GM23338 (cell line): Measurements from ENCODE around the gene SPAG16. TPM values are rescaled to one million over a fixed set of nuclear protein-coding genes. Genes with fewer than 3 reads are reported as not detected.

Experiments used
- ATAC-seq: fragments of 200-7000 bp; cut with Tn5 transposase; 3 replicates; pipeline ENCODE4 v1.9.1; 2020
- DNase-seq: peaks from one replicate; pipeline ENCODE4 v3.0.0-alpha.2; 2015; ENCODE audit warnings: low spot score
- H2AFZ ChIP-seq: fragments of 200-600 bp; sonication (generic); 2 replicates; pipeline ENCODE4 v1.8.0; 2016; ENCODE audit warnings: antibody characterized with exemption, mild to moderate bottlenecking, moderate library complexity
- H3F3A ChIP-seq: fragments of 200-600 bp; sonication (generic); replicated peaks from 2 replicates; pipeline ENCODE4 v1.8.0; 2017; ENCODE audit warnings: antibody characterized with exemption, mixed run types, low read depth
- H3K27ac ChIP-seq: fragments of 200-600 bp; sonication (generic); 2 replicates; pipeline ENCODE4 v1.6.1; 2016; ENCODE audit warnings: low read depth
- H3K27me3 ChIP-seq: fragments of 200-600 bp; sonication (generic); 2 replicates; pipeline ENCODE4 v1.8.0; 2016; ENCODE audit warnings: mild to moderate bottlenecking, mixed run types, moderate library complexity; ENCODE audit not compliant: insufficient read depth
- H3K36me3 ChIP-seq: fragments of 200-600 bp; sonication (generic); 2 replicates; pipeline ENCODE4 v1.8.0; 2016; ENCODE audit warnings: mild to moderate bottlenecking; ENCODE audit not compliant: insufficient read depth
- H3K4me1 ChIP-seq: fragments of 200-600 bp; sonication (generic); 2 replicates; pipeline ENCODE4 v1.8.0; 2016; ENCODE audit warnings: mild to moderate bottlenecking, moderate library complexity; ENCODE audit not compliant: insufficient read depth
- H3K4me2 ChIP-seq: fragments of 200-600 bp; sonication (generic); 2 replicates; pipeline ENCODE4 v1.7.1; 2017; ENCODE audit warnings: mixed run types
- H3K4me3 ChIP-seq: fragments of 200-600 bp; sonication (generic); 2 replicates; pipeline ENCODE4 v1.6.1; 2016; ENCODE audit warnings: mixed run types
- H3K79me2 ChIP-seq: fragments of 200-600 bp; sonication (generic); replicated peaks from 2 replicates; pipeline ENCODE4 v1.8.0; 2017; ENCODE audit warnings: mild to moderate bottlenecking; ENCODE audit not compliant: insufficient read depth
- H3K9me2 ChIP-seq: fragments of 200-600 bp; sonication (generic); 2 replicates; pipeline ENCODE4 v1.8.0; 2017; ENCODE audit not compliant: insufficient read depth
- H4K20me1 ChIP-seq: fragments of 200-600 bp; sonication (generic); replicated peaks from 2 replicates; pipeline ENCODE4 v1.8.0; 2017; ENCODE audit warnings: mild to moderate bottlenecking; ENCODE audit not compliant: insufficient read depth
- H3K27ac Mint-ChIP-seq: 2 replicates; pipeline ENCODE4 v1.8.0; 2020; ENCODE audit warnings: inconsistent platforms, mild to moderate bottlenecking, moderate library complexity, mixed read lengths
- H3K27me3 Mint-ChIP-seq: 3 replicates; pipeline ENCODE4 v1.8.0; 2022; ENCODE audit warnings: low read depth, mild to moderate bottlenecking, moderate library complexity, mixed read lengths, inconsistent platforms; ENCODE audit not compliant: insufficient read depth, poor library complexity
- H3K36me3 Mint-ChIP-seq: 3 replicates; pipeline ENCODE4 v1.8.0; 2021; ENCODE audit warnings: low read depth, mild to moderate bottlenecking, inconsistent platforms, moderate library complexity, mixed read lengths
- H3K4me1 Mint-ChIP-seq: 3 replicates; pipeline ENCODE4 v1.8.0; 2020; ENCODE audit warnings: mild to moderate bottlenecking, inconsistent platforms, mixed read lengths
- H3K4me3 Mint-ChIP-seq: 3 replicates; pipeline ENCODE4 v1.8.0; 2021; ENCODE audit warnings: moderate library complexity, mild to moderate bottlenecking, inconsistent platforms, mixed read lengths
- H3K9me3 Mint-ChIP-seq: 3 replicates; pipeline ENCODE4 v1.8.0; 2020; ENCODE audit warnings: moderate library complexity, mild to moderate bottlenecking, inconsistent platforms, mixed read lengths
- CREB1 ChIP-seq: fragments of 250-450 bp; sonication (Bioruptor Pico); IDR thresholded peaks from 2 replicates; pipeline ENCODE4 v1.5.0; 2020; ENCODE audit warnings: low read depth, mild to moderate bottlenecking, moderate library complexity
- EZH2 ChIP-seq: fragments of 200-600 bp; sonication (generic); IDR thresholded peaks from one replicate; pipeline ENCODE4 v1.8.0; 2017; ENCODE audit warnings: antibody characterized with exemption, mild to moderate bottlenecking, low read depth; ENCODE audit not compliant: unreplicated experiment
- EZH2phosphoT487 ChIP-seq: fragments of 200-600 bp; sonication (generic); IDR thresholded peaks from one replicate; pipeline ENCODE4 v1.8.1; 2018; ENCODE audit warnings: antibody characterized with exemption; ENCODE audit not compliant: unreplicated experiment
- JUNB ChIP-seq: IDR thresholded peaks from one replicate; pipeline ENCODE4 v1.6.1; 2016; ENCODE audit warnings: antibody characterized with exemption; ENCODE audit not compliant: unreplicated experiment
- POLR2AphosphoS5 ChIP-seq: IDR thresholded peaks from 2 replicates; pipeline ENCODE4 v1.6.1; 2016; ENCODE audit warnings: antibody characterized with exemption, low read depth
- STAT1 ChIP-seq: IDR thresholded peaks from one replicate; pipeline ENCODE4 v1.6.1; 2016; ENCODE audit warnings: antibody characterized with exemption; ENCODE audit not compliant: unreplicated experiment
- ZNF114 ChIP-seq: fragments of 250-450 bp; sonication (Bioruptor Pico); IDR thresholded peaks from 2 replicates; pipeline ENCODE4 v1.5.0; 2020; ENCODE audit warnings: mild to moderate bottlenecking, moderate library complexity
- ZNF331 ChIP-seq: fragments of 250-450 bp; sonication (Bioruptor Pico); IDR thresholded peaks from 2 replicates; pipeline ENCODE4 v1.5.0; 2020; ENCODE audit warnings: low read depth, mild to moderate bottlenecking, moderate library complexity
- polyA plus RNA-seq: library from polyadenylated mRNA; unstranded; fragments of >200 nt; fragmentation: Nextera tagmentation; extraction: Ambion mirVana; gene quantifications from 2 replicates; pipeline ENCODE4 v1.2.1, GENCODE V29; 2016
- total RNA-seq: library from RNA; depleted of rRNA; stranded (reverse); fragments of >200 nt; shearing (Covaris generic); gene quantifications from 2 replicates; pipeline ENCODE4 v1.2.3, GENCODE V29; 2014
- TF ChIP-seq, protein P1 (sequence below): IDR thresholded peaks from 2 replicates; pipeline ENCODE4 v1.6.1; 2016; ENCODE audit warnings: antibody characterized with exemption
- TF ChIP-seq, protein P2 (sequence below): fragments of 250-450 bp; sonication (Bioruptor Pico); IDR thresholded peaks from 2 replicates; pipeline ENCODE4 v1.5.0; 2020; ENCODE audit warnings: mild to moderate bottlenecking, moderate library complexity
- TF ChIP-seq, protein P3 (sequence below): IDR thresholded peaks from one replicate; pipeline ENCODE4 v1.6.1; 2018; ENCODE audit warnings: antibody characterized with exemption; ENCODE audit not compliant: unreplicated experiment
- TF ChIP-seq, protein P4 (sequence below), 2 experiments: fragments of 200-600 bp in 1 of 2; sonication (generic) in 1 of 2; conservative IDR thresholded peaks; 2 replicates each; pipeline versions ENCODE4 v1.5.1 to v1.6.1; 2016 to 2017; ENCODE audit warnings: antibody characterized with exemption in 2 of 2, low read depth in 2 of 2, mild to moderate bottlenecking in 2 of 2, moderate library complexity in 1 of 2

Gene SPAG16
- total and polyA plus RNA-seq, 2 experiments from 2014 or later = 19.7 to 47.8 TPM

- TF ChIP-seq, protein P1, sequence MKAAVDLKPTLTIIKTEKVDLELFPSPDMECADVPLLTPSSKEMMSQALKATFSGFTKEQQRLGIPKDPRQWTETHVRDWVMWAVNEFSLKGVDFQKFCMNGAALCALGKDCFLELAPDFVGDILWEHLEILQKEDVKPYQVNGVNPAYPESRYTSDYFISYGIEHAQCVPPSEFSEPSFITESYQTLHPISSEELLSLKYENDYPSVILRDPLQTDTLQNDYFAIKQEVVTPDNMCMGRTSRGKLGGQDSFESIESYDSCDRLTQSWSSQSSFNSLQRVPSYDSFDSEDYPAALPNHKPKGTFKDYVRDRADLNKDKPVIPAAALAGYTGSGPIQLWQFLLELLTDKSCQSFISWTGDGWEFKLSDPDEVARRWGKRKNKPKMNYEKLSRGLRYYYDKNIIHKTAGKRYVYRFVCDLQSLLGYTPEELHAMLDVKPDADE = no peak
These were observed 47.0 kb upstream of the SPAG16 start (continued) for GRCh38 chr2:213237251-213237650.

- H3K36me3 Mint-ChIP-seq = no peaks in the 10 kb centered on the region
- no peaks in the 10 kb centered on the region for H3K79me2 ChIP-seq
- H4K20me1 ChIP-seq = no peaks in the 10 kb centered on the region
- H3K4me1 ChIP-seq = peaks cover 21% of the 10 kb centered on the region
- no peak overlapping the region for H2AFZ ChIP-seq
- H3K27ac ChIP-seq = no peak overlapping the region
- no peaks in the 10 kb centered on the region for H3K9me3 Mint-ChIP-seq
- H3K27ac Mint-ChIP-seq = no peak overlapping the region
- no peaks in the 10 kb centered on the region for H3K27me3 Mint-ChIP-seq
- H3K27me3 ChIP-seq = no peaks in the 10 kb centered on the region
- H3K4me3 Mint-ChIP-seq = no peak overlapping the region
- no peak for ATAC-seq
- H3F3A ChIP-seq = no peaks in the 10 kb centered on the region
- H3K4me1 Mint-ChIP-seq = peaks cover 24% of the 10 kb centered on the region
- no peak for DNase-seq
- H3K36me3 ChIP-seq = no peaks in the 10 kb centered on the region
- H3K4me3 ChIP-seq = no peak overlapping the region
- no peak overlapping the region for H3K4me2 ChIP-seq
- H3K9me2 ChIP-seq = no peaks in the 10 kb centered on the region
- TF ChIP-seq, protein P2, sequence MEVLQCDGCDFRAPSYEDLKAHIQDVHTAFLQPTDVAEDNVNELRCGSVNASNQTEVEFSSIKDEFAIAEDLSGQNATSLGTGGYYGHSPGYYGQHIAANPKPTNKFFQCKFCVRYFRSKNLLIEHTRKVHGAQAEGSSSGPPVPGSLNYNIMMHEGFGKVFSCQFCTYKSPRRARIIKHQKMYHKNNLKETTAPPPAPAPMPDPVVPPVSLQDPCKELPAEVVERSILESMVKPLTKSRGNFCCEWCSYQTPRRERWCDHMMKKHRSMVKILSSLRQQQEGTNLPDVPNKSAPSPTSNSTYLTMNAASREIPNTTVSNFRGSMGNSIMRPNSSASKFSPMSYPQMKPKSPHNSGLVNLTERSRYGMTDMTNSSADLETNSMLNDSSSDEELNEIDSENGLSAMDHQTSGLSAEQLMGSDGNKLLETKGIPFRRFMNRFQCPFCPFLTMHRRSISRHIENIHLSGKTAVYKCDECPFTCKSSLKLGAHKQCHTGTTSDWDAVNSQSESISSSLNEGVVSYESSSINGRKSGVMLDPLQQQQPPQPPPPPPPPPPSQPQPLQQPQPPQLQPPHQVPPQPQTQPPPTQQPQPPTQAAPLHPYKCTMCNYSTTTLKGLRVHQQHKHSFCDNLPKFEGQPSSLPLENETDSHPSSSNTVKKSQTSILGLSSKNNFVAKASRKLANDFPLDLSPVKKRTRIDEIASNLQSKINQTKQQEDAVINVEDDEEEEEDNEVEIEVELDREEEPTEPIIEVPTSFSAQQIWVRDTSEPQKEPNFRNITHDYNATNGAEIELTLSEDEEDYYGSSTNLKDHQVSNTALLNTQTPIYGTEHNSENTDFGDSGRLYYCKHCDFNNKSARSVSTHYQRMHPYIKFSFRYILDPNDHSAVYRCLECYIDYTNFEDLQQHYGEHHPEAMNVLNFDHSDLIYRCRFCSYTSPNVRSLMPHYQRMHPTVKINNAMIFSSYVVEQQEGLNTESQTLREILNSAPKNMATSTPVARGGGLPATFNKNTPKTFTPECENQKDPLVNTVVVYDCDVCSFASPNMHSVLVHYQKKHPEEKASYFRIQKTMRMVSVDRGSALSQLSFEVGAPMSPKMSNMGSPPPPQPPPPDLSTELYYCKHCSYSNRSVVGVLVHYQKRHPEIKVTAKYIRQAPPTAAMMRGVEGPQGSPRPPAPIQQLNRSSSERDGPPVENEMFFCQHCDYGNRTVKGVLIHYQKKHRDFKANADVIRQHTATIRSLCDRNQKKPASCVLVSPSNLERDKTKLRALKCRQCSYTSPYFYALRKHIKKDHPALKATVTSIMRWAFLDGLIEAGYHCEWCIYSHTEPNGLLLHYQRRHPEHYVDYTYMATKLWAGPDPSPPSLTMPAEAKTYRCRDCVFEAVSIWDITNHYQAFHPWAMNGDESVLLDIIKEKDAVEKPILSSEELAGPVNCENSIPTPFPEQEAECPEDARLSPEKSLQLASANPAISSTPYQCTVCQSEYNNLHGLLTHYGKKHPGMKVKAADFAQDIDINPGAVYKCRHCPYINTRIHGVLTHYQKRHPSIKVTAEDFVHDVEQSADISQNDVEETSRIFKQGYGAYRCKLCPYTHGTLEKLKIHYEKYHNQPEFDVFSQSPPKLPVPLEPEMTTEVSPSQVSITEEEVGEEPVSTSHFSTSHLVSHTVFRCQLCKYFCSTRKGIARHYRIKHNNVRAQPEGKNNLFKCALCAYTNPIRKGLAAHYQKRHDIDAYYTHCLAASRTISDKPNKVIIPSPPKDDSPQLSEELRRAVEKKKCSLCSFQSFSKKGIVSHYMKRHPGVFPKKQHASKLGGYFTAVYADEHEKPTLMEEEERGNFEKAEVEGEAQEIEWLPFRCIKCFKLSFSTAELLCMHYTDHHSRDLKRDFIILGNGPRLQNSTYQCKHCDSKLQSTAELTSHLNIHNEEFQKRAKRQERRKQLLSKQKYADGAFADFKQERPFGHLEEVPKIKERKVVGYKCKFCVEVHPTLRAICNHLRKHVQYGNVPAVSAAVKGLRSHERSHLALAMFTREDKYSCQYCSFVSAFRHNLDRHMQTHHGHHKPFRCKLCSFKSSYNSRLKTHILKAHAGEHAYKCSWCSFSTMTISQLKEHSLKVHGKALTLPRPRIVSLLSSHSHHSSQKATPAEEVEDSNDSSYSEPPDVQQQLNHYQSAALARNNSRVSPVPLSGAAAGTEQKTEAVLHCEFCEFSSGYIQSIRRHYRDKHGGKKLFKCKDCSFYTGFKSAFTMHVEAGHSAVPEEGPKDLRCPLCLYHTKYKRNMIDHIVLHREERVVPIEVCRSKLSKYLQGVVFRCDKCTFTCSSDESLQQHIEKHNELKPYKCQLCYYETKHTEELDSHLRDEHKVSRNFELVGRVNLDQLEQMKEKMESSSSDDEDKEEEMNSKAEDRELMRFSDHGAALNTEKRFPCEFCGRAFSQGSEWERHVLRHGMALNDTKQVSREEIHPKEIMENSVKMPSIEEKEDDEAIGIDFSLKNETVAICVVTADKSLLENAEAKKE = no peak
- TF ChIP-seq CREB1 = no peak
- no peak for TF ChIP-seq STAT1
- no peak for TF ChIP-seq POLR2AphosphoS5
- TF ChIP-seq, protein P3, sequence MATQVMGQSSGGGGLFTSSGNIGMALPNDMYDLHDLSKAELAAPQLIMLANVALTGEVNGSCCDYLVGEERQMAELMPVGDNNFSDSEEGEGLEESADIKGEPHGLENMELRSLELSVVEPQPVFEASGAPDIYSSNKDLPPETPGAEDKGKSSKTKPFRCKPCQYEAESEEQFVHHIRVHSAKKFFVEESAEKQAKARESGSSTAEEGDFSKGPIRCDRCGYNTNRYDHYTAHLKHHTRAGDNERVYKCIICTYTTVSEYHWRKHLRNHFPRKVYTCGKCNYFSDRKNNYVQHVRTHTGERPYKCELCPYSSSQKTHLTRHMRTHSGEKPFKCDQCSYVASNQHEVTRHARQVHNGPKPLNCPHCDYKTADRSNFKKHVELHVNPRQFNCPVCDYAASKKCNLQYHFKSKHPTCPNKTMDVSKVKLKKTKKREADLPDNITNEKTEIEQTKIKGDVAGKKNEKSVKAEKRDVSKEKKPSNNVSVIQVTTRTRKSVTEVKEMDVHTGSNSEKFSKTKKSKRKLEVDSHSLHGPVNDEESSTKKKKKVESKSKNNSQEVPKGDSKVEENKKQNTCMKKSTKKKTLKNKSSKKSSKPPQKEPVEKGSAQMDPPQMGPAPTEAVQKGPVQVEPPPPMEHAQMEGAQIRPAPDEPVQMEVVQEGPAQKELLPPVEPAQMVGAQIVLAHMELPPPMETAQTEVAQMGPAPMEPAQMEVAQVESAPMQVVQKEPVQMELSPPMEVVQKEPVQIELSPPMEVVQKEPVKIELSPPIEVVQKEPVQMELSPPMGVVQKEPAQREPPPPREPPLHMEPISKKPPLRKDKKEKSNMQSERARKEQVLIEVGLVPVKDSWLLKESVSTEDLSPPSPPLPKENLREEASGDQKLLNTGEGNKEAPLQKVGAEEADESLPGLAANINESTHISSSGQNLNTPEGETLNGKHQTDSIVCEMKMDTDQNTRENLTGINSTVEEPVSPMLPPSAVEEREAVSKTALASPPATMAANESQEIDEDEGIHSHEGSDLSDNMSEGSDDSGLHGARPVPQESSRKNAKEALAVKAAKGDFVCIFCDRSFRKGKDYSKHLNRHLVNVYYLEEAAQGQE = no peak
- no peak for TF ChIP-seq JUNB
- TF ChIP-seq ZNF114 = no peak
- no peak for TF ChIP-seq EZH2
- TF ChIP-seq, protein P4, sequence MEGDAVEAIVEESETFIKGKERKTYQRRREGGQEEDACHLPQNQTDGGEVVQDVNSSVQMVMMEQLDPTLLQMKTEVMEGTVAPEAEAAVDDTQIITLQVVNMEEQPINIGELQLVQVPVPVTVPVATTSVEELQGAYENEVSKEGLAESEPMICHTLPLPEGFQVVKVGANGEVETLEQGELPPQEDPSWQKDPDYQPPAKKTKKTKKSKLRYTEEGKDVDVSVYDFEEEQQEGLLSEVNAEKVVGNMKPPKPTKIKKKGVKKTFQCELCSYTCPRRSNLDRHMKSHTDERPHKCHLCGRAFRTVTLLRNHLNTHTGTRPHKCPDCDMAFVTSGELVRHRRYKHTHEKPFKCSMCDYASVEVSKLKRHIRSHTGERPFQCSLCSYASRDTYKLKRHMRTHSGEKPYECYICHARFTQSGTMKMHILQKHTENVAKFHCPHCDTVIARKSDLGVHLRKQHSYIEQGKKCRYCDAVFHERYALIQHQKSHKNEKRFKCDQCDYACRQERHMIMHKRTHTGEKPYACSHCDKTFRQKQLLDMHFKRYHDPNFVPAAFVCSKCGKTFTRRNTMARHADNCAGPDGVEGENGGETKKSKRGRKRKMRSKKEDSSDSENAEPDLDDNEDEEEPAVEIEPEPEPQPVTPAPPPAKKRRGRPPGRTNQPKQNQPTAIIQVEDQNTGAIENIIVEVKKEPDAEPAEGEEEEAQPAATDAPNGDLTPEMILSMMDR (conservative IDR thresholded peaks at IDR 0.05; ENCODE audit: low read depth in 2 of 2) = no peak
- TF ChIP-seq ZNF331 (CRISPR knock-in tag) = no peak
- no peak for TF ChIP-seq EZH2phosphoT487
- TF ChIP-seq, protein P1 = no peak
These were observed 46.5 kb upstream of the SPAG16 start for GRCh38 chr2:213237787-213238186.
